Measurements from ENCODE around the gene NCR3LG1. TPM values are rescaled to one million over a fixed set of nuclear protein-coding genes. Genes with fewer than 3 reads are reported as not detected.
"Not testable (repeated sequence)": the region's sequence is repeated elsewhere in the genome, so short reads cannot be mapped to it uniquely, and the experiment has no call there.

The NCR3LG1 gene
- polyA plus RNA-seq, 1 donor from 2014 or later, result not detected

DNA sequence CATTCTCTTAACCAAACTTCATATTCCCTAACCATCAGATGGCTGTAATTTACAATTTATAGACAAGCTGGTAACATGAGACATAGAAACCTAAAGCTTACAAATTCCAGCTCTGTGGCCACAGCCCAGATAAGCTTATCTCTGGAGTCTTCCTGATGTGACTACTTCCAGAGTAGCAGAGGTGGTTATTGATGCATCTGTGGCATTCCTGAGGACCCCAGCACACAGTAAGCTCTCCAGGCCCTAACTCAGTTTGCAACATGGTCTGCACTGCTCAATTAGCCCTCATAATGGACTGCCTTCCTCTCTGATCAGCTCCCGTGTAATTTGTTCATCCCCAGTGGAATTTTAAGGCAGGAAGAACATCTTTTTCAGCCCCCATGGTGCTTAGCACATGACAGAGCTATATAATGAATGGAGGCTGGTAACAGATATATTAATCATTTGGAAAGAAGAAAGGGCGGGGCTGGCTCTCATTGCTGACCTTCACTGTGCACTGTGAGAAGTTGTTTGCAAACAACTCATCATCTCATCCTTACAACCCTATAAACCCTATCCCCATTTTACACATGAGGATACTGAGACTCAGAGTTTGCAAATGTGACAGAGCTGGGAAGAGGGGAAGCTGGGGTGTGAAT, 67.0 kb downstream of the NCR3LG1 start:
- Mint-ChIP-seq H3K4me3 (no peak overlapping the region), H3K9me3 (no peaks in the 10 kb centered on the region), H3K27me3 (peaks cover 16% of the 10 kb centered on the region), H3K4me1 (no peaks in the 10 kb centered on the region), H3K36me3 (no peaks in the 10 kb centered on the region), H3K27ac (no peak overlapping the region)

DNA sequence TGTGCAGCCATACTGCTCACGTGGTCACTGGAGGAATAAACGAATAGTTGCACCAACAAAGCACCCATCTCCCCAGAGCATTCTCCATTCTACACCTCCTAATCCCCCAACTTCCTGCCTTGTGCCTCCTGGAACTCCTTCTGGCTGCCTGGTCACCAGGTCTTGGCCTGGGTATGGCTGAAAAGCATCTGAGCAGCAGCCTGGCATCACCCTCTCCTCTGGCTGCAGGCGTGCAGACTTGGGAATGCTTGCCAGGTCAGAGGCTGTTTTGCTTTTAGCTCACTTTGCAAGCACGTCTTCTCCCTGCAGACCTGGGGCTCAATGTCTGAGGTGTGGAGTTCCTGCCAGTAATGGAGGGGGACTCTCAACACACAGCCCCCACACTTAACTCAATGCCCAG, 70.2 kb downstream of the NCR3LG1 start:
- Mint-ChIP-seq H3K9me3 (peaks cover 0 to 2% (median 0%) of the 10 kb centered on the region in 3 donors), H3K27me3 (peaks cover 19% of the 10 kb centered on the region), H3K4me3 (no peak overlapping the region), H3K27ac (no peak overlapping the region), H3K4me1 (no peaks in the 10 kb centered on the region), H3K36me3 (no peaks in the 10 kb centered on the region)

DNA sequence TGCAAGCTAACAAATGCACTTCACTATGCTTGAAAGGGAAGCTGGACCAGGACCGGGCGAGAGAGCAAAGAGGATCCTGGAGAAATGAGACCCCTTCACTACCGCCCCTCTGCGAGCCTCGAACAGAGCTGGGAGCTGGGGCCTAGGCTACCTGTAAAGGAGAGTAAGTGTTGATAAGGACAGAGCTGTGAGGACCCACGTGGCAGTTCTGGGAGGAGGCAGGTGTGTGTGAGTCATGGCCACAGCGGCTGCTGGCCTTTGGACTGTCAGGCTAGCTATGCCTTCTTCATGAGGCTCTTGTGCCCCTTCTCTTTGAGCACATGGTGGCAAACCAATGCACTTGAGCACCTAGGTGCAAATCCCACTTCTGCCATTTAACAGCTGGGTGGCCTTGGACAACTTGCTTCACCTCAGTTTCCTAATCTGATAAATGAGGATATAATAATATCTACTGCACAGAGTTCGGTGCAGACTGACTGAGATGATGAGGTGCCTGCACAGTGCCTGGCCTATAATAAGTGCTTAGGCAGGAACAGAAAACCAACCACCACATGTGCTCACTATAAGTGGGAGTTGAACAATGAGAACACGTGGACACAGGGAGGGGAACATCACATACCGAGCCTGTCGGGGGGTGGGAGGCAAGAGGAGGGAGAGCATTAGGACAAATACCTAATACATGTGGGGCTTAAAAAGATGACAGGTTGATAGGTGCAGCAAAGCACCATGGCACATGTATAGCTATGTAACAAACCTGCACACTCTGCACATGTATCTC, 72.1 kb downstream of the NCR3LG1 start:
- Mint-ChIP-seq H3K9me3 (peaks cover 0 to 3% (median 0%) of the 10 kb centered on the region in 3 donors), H3K4me1 (no peaks in the 10 kb centered on the region)

DNA sequence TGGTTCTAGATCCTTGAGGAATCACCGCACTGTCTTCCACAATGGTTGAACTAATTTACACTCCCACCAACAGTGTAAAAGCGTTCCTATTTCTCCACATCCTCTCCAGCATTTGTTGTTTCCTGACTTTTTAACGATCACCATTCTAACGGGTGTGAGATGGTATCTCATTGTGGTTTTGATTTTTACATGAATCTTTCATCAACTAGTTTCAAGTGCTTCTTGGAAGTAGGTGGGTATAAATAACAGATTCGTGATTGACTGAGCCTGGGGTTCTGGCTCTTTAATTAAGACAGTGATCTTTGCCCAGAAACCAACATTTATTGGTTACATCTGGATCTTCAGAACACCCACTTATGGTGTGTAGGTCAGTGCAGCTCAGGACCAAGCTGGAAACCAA, 74.6 kb downstream of the NCR3LG1 start:
- H3K4me3 Mint-ChIP-seq, H3K9me3 Mint-ChIP-seq, H3K4me1 Mint-ChIP-seq, H3K36me3 Mint-ChIP-seq, H3K27ac Mint-ChIP-seq: not testable (repeated sequence)
- peaks cover 24% of the 10 kb centered on the region for H3K27me3 Mint-ChIP-seq

More for the DNA sequence above, 72.1 kb downstream of the NCR3LG1 start:
- Mint-ChIP-seq H3K4me3 (no peak overlapping the region), H3K27me3 (peaks cover 21% of the 10 kb centered on the region), H3K27ac (no peak overlapping the region), H3K36me3 (no peaks in the 10 kb centered on the region)

Other genes with a start within 250 kb of the NCR3LG1 start
- gene PIK3C2A, start 143.8 kb upstream of the NCR3LG1 start, polyA plus RNA-seq, result 5.1 TPM
- gene NUCB2, start 75.1 kb upstream of the NCR3LG1 start, polyA plus RNA-seq, result 22.5 TPM
- 0.80 TPM for gene KCNJ11, start 36.9 kb downstream of the NCR3LG1 start, polyA plus RNA-seq
- not detected for gene ABCC8, start 125.0 kb downstream of the NCR3LG1 start, polyA plus RNA-seq
- gene USH1C, start 192.6 kb downstream of the NCR3LG1 start, polyA plus RNA-seq, result not detected
- not detected for gene OTOG, start 195.5 kb downstream of the NCR3LG1 start, polyA plus RNA-seq